Skeletal muscle cell (primary cell): ENCODE data around the gene DISC1.

Experiments used
- DNase-seq: peaks from one replicate; pipeline ENCODE4 v3.0.0-alpha.2; 2010; ENCODE audit warnings: low read depth
- H3K4me3 ChIP-seq: 2 replicates; pipeline ENCODE4 v1.5.1; 2011; ENCODE audit warnings: low read depth, mild to moderate bottlenecking, control low read depth, low read length, moderate library complexity

DISC1 gene

GRCh38 chr1:231690059-231690458 is 63.5 kb downstream of the DISC1 start:
- no peak overlapping the region for H3K4me3 ChIP-seq
- DNase-seq = no peak

DNA sequence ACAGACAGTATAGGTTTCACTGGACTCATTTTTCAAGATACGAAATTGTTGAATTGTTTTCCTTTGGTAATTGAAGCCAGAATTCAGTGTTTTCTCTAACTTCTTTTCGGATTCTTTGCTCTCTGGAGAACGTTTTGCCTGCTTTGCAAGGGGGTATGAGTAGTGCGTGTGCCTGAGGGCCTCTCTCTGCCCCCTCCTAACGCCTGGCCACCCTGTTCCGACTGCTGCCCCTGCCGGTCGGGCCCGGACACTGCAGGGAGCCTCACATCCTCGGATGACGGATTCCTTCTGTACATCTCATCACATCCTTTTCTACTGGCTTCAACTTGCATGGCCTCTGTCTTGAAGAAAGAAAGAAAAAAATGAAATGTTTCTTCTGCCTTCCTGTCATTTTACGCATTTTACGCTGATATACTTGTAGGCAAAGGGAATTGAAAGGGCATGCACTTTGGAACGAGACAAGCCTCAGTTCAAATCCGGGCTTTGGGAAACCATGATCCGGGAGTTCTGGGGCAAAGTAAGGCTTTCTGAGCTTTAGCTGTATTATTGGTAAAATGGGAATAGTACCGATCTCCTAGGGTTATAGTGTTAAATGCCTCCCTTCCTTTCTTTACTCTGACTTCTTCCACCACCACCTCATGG is 65.1 kb downstream of the DISC1 start:
- H3K4me3 ChIP-seq = no peak overlapping the region
- no peak for DNase-seq

- DNase-seq = no peak
- no peak overlapping the region for H3K4me3 ChIP-seq
These were observed 66.9 kb downstream of the DISC1 start for GRCh38 chr1:231693361-231694074.

GRCh38 chr1:231694075-231694431 is 67.5 kb downstream of the DISC1 start:
- H3K4me3 ChIP-seq = no peak overlapping the region
- DNase-seq = no peak

DNA sequence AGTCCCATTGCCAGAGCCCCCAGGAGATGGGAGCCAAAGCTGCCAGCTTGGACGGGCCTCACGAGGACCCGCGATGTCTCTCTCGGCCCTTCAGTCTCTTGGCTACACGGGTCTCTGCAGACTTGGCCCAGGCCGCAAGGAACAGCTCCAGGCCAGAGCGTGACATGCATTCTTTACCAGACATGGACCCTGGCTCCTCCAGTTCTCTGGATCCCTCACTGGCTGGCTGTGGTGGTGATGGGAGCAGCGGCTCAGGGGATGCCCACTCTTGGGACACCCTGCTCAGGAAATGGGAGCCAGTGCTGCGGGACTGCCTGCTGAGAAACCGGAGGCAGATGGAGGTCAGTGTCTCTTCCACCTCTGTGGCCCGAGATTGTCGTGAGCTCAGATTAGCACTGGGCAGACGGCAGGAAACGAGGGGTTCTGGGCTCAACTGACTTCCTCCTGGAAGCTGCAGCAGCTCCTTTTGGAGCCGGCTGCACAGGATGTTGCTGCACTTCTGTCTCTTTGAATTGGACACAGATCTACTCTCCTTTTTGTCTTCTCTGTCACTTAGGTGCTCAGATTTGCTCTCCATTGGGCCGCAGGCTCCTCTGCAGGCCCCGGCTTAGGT is 68.0 kb downstream of the DISC1 start:
- no peak for DNase-seq
- H3K4me3 ChIP-seq = no peak overlapping the region

DNA sequence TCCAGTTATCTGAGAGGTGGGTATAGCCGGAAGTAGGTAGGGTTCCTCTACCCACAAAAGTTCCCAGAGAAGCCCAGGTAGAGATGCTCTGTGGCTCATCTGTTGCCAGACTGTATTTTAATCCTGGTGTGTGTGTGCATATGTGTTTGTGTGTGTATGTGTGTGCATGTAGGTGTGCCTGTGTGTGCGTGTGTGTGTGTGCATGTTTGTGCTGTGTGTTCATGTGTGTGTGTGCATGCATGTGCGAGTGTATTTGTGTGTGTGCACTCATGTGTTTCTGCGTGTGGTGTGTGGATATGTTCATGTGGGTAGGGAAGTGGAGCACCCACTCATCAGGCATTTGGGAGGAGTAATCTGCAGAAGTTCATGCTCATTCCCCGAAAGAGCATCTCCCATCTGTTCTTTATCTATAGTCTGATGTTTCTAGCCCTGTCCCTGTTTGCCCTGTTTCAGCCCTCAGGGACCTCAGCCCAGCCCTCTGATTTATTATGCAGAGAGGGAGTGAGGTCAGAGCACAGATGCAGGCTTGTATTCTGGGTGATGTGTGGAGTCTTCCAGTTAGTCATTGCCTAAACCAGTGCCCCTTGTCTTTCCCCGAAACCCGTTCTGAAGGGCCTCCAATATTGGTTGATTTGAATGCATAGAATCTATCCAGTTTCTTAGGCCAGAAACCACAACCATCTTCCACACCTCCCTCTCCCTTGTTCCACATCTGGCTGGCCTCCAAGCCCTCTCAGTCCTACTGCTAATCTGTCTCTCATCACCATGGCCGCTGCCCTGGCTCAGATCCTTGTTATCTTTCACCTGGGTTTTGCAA is 69.1 kb downstream of the DISC1 start:
- no peak overlapping the region for H3K4me3 ChIP-seq
- peak; percentile 21 for DNase-seq

GRCh38 chr1:231699784-231700183 is 73.2 kb downstream of the DISC1 start:
- H3K4me3 ChIP-seq = no peak overlapping the region
- DNase-seq = no peak

- H3K4me3 ChIP-seq = no peak overlapping the region
- no peak for DNase-seq
These were observed 74.7 kb downstream of the DISC1 start for GRCh38 chr1:231701306-231701705.

DNA sequence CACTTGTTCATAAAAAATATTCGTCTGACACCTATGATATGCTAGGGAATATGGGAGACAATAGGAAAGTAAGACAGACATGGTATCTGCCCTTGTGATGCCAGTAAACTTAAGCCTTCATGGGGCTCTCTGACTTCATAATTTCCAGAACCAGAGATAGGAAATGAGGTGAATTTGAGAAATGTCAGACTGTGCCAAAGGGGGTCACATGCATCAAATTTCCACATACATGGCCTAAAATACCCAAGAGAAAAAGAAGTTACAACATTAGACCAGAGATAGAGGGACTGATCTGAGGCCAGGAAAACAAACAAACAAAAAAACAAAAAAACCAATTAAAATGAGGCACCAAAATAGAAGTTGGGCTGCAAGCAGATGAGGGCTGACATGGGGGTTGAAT is 75.7 kb downstream of the DISC1 start:
- no peak for DNase-seq
- H3K4me3 ChIP-seq = no peak overlapping the region

GRCh38 chr1:231702804-231703203 is 76.2 kb downstream of the DISC1 start:
- no peak for DNase-seq

GRCh38 chr1:231705806-231706760 is 79.5 kb downstream of the DISC1 start:
- no peak overlapping the region for H3K4me3 ChIP-seq
- DNase-seq = no peak

More at GRCh38 chr1:231702804-231703203, 76.2 kb downstream of the DISC1 start:
- H3K4me3 ChIP-seq = no peak overlapping the region

DNA sequence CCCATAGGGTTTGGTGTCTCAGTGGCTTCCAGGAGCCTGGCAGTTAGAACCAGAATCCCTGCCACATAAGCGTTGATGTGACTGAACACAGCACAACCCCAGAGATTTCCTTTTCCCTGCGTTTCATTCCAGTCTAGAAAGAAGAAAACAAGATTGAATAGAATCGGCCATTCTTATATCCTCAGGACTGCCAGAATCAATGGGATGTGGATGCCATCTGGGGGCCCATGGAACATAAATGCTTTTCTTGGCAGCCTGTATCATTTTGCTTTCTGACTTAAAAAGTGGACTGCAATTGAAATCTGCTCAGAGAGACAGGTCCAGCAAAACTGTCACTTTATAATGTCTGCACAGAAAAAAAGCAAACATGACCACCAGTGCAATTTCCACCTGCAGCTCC is 80.3 kb downstream of the DISC1 start:
- H3K4me3 ChIP-seq = no peak overlapping the region
- no peak for DNase-seq

- DNase-seq = no peak
- no peak overlapping the region for H3K4me3 ChIP-seq
These were observed 80.8 kb downstream of the DISC1 start for GRCh38 chr1:231707407-231707806.

GRCh38 chr1:231708394-231708793 is 81.8 kb downstream of the DISC1 start:
- no peak overlapping the region for H3K4me3 ChIP-seq
- no peak for DNase-seq

GRCh38 chr1:231714440-231714839 is 87.8 kb downstream of the DISC1 start:
- DNase-seq = no peak
- H3K4me3 ChIP-seq = no peak overlapping the region

DNA sequence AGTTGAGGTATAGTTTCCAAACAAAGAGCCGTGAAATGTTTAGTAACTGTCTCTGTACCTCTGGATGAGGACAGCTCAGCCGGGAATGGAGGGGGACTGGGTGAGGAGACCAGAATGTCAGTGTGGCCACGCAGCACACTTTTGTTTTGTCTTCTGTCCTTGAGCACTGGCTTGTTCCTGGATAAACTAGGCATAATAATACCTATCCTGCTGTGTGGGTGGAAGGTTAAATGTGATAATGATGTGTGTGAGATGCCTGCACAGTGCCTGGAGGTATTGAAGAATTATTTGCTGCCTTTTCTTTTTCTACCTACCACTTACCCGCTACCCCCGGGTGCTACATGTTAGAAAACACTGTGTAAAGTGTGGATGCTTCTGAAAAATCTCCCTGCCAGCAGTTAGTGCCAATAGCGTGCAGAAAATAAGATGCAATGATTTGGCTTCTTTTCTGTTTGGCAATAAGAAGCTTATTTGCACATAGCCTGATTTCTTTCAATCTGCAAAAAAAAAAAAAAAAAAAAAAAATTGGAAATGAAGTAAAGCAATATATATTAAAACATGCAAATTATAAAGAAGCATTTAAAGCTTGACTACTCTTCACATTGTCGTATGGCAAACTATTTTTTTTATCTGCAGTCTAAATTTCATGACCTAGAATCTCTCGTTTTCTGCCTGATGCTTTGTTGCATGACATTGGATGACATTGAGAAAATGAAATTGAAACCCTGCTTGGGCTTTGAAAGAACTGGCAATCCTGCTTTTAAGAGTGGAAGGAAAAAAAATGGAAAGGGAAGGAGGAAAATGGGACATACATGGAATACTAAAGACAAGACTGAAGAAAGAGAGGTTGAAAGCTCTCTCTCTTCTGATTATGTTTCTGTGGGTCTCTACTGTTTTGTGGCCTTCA is 89.5 kb downstream of the DISC1 start:
- DNase-seq = no peak

GRCh38 chr1:231716879-231717278 is 90.3 kb downstream of the DISC1 start:
- H3K4me3 ChIP-seq = no peak overlapping the region

More for the DNA sequence above, 89.5 kb downstream of the DISC1 start:
- H3K4me3 ChIP-seq = no peak overlapping the region

More at GRCh38 chr1:231716879-231717278, 90.3 kb downstream of the DISC1 start:
- no peak for DNase-seq
